Skeletal muscle tissue (tissue), 4 donors: ENCODE results near the gene OR4C6. TPM values are rescaled to one million over a fixed set of nuclear protein-coding genes. Genes with fewer than 3 reads are reported as not detected.

ENCODE experiments used
- H3K27ac ChIP-seq: one replicate; pipeline ENCODE4 v1.7.0; 2013; ENCODE audit warnings: mild to moderate bottlenecking, low read depth, low read length, inconsistent platforms
- H3K27me3 ChIP-seq, 3 donors: one replicate each; pipeline ENCODE4 v1.7.0; 2013; ENCODE audit warnings: low read length in 3 of 3; ENCODE audit not compliant: control insufficient read depth in 3 of 3, insufficient read depth in 3 of 3
- H3K36me3 ChIP-seq, 3 donors: one replicate each; pipeline ENCODE4 v1.7.0; 2013; ENCODE audit warnings: low read length in 3 of 3; ENCODE audit not compliant: control insufficient read depth in 3 of 3, insufficient read depth in 3 of 3
- H3K4me1 ChIP-seq, 3 donors: one replicate each; pipeline ENCODE4 v1.7.0; 2013; ENCODE audit warnings: low read length in 3 of 3, mild to moderate bottlenecking in 3 of 3; ENCODE audit not compliant: control insufficient read depth in 3 of 3, insufficient read depth in 3 of 3
- H3K4me3 ChIP-seq, 3 donors: one replicate each; pipeline ENCODE4 v1.7.0; 2013; ENCODE audit warnings: low read length in 3 of 3
- H3K9ac ChIP-seq, 3 donors: one replicate each; pipeline ENCODE4 v1.7.0; 2013; ENCODE audit warnings: low read length in 3 of 3, mild to moderate bottlenecking in 3 of 3, moderate library complexity in 2 of 3, low read depth in 1 of 3
- H3K9me3 ChIP-seq, 3 donors: one replicate each; pipeline ENCODE4 v1.7.0; 2013; ENCODE audit warnings: low read length in 3 of 3; ENCODE audit not compliant: control insufficient read depth in 3 of 3
- total RNA-seq: library from RNA; depleted of rRNA; stranded (reverse); fragments of >200 nt; gene quantifications from one replicate; pipeline ENCODE4 v1.2.3, GENCODE V29; 2014
- donor health status: Osteomylitis.

The OR4C6 gene
- not detected for total RNA-seq

GRCh38 chr11:55661901-55662300 is at the start of gene OR4C6:
TSS of gene OR4C6 (plus strand) at chr11:55662201. CDS start at chr11:55665167, 2,966 bp downstream.
- H3K4me3 ChIP-seq: no peak within 1 kb of the TSS
- no peaks in the 10 kb centered on the region for H3K36me3 ChIP-seq
- no peak within 1 kb of the TSS for H3K27ac ChIP-seq
- no peaks in the 10 kb centered on the region for H3K4me1 ChIP-seq
- no peaks in the 10 kb centered on the region for H3K27me3 ChIP-seq
- no peak within 1 kb of the TSS for H3K9ac ChIP-seq
- no peaks in the 10 kb centered on the region for H3K9me3 ChIP-seq

DNA sequence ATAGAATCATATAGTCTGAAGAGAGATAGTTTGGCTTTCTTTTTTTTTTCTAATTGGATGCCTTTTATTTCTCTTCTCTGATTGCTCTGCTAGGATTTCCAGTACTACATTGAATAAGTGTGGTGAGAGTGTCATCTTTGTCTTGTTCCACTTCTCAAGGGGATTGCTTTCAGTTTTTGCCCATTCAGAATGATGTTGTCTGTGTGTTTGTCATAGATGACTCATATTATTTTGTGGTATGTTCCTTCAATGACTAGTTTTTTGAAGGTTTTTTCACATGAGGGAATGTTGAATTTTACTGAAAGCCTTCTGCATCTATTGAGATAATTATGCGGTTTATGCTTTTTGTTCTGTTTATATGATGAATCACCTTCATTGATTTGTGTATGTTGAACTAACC is 37.5 kb upstream of the OR4C6 start:
- H3K27me3 ChIP-seq: no peaks in the 10 kb centered on the region
- peaks cover 0 to 3% (median 0%) of the 10 kb centered on the region in 3 donors for H3K9me3 ChIP-seq
- H3K4me3 ChIP-seq: no peak overlapping the region
- no peak overlapping the region for H3K9ac ChIP-seq
- H3K36me3 ChIP-seq: no peaks in the 10 kb centered on the region
- no peak overlapping the region for H3K27ac ChIP-seq
- no peaks in the 10 kb centered on the region for H3K4me1 ChIP-seq

DNA sequence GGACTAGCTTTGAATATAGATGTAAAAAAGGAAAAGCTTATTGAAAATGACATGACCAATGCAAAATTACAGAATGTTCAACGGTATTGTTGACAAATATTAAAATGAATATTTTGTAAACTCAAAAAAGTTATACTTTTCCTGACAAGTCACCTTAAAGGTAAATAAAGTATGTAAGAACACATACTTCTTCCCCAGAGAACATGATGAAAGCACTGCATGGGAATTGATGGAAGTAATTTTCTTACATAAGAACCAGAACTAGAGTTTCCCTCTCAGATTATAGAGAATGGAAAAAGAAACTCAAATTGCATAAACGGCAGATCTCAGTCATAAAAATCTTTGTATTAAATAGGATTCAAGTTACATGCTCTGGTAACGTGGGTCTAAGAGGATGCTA is 27.2 kb upstream of the OR4C6 start, which contains the start of gene OR4P4:
Gene OR4P4, plus strand, starts transcription at position 301 of the 400 bp plus-strand sequence.
- Histone ChIP-seq H3K9ac (no peak within 1 kb of the TSS), H3K4me3 (no peak within 1 kb of the TSS), H3K9me3 (no peaks in the 10 kb centered on the region), H3K36me3 (no peaks in the 10 kb centered on the region), H3K4me1 (no peaks in the 10 kb centered on the region), H3K27me3 (no peaks in the 10 kb centered on the region), H3K27ac (no peak within 1 kb of the TSS)

DNA sequence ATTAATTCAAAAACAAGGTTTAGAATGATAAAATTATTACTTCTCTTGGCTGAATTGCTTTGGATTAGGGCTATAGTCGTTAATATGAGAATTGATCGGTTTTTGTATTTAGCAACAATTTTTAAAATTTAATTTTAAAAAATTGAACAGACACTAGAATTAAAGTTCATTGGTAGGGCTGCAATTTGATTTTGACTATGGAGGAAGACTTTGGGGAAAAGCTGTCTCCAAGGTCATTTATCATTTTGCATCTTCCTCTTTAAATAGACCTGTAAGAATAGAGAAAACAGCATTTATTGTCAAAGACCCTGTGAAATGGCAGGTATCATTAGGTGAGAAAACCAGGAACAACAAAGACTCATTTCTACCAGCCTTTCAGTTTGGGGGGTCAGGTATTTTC is 14.0 kb upstream of the OR4C6 start, which contains the start of gene OR4S2:
Gene OR4S2, plus strand, starts transcription at position 301 of the 400 bp plus-strand sequence. CDS start 2,577 bp downstream, outside the sequence.
- Histone ChIP-seq H3K4me1 (no peaks in the 10 kb centered on the region), H3K27ac (no peak within 1 kb of the TSS), H3K36me3 (no peaks in the 10 kb centered on the region), H3K9ac (no peak within 1 kb of the TSS), H3K9me3 (peaks cover 0 to 2% (median 0%) of the 10 kb centered on the region in 3 donors), H3K27me3 (no peaks in the 10 kb centered on the region), H3K4me3 (no peak within 1 kb of the TSS)

- no peaks in the 10 kb centered on the region for H3K36me3 ChIP-seq
- H3K9me3 ChIP-seq: no peaks in the 10 kb centered on the region
- H3K4me1 ChIP-seq: no peaks in the 10 kb centered on the region
- H3K4me3 ChIP-seq: no peak overlapping the region
- H3K9ac ChIP-seq: no peak overlapping the region
- H3K27me3 ChIP-seq: no peaks in the 10 kb centered on the region
- H3K27ac ChIP-seq: no peak overlapping the region
These were observed 9.4 kb upstream of the OR4C6 start for GRCh38 chr11:55652560-55652959.

GRCh38 chr11:55655096-55655495 is 6.9 kb upstream of the OR4C6 start:
- Histone ChIP-seq H3K4me1 (no peaks in the 10 kb centered on the region), H3K9ac (no peak overlapping the region), H3K27me3 (no peaks in the 10 kb centered on the region), H3K9me3 (no peaks in the 10 kb centered on the region), H3K36me3 (no peaks in the 10 kb centered on the region), H3K27ac (no peak overlapping the region), H3K4me3 (no peak overlapping the region)

- Histone ChIP-seq H3K27ac (no peak overlapping the region), H3K4me1 (no peaks in the 10 kb centered on the region), H3K27me3 (no peaks in the 10 kb centered on the region), H3K9me3 (no peaks in the 10 kb centered on the region), H3K9ac (no peak overlapping the region), H3K36me3 (no peaks in the 10 kb centered on the region), H3K4me3 (no peak overlapping the region)
These were observed 3.9 kb upstream of the OR4C6 start for GRCh38 chr11:55658031-55658573.

DNA sequence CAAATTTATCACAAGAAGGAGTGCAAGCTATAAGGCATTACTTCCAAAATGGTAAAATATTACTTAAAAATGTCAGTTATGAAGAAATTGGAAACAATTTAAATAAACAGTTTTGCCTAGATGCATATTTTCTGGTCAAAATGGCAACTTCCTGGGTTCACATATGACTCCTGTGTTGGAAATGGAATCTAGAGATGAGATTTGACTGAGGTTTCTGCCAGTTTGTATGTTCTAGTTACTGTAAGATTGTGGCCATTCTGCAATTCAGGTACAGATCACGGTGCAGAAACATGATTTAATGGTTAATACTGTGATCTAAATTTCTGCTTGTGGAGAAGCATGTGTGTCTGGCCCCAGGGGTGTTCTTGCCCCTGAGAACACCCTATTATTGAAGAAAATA is 3.4 kb upstream of the OR4C6 start:
- Histone ChIP-seq H3K36me3 (no peaks in the 10 kb centered on the region), H3K27ac (no peak overlapping the region), H3K9ac (no peak overlapping the region), H3K4me3 (no peak overlapping the region), H3K27me3 (no peaks in the 10 kb centered on the region), H3K9me3 (no peaks in the 10 kb centered on the region), H3K4me1 (no peaks in the 10 kb centered on the region)

- Histone ChIP-seq H3K27me3 (no peaks in the 10 kb centered on the region), H3K27ac (no peak overlapping the region), H3K9ac (no peak overlapping the region), H3K4me3 (no peak overlapping the region), H3K4me1 (no peaks in the 10 kb centered on the region), H3K36me3 (no peaks in the 10 kb centered on the region), H3K9me3 (no peaks in the 10 kb centered on the region)
These were observed 7.4 kb downstream of the OR4C6 start for GRCh38 chr11:55669376-55669775.

DNA sequence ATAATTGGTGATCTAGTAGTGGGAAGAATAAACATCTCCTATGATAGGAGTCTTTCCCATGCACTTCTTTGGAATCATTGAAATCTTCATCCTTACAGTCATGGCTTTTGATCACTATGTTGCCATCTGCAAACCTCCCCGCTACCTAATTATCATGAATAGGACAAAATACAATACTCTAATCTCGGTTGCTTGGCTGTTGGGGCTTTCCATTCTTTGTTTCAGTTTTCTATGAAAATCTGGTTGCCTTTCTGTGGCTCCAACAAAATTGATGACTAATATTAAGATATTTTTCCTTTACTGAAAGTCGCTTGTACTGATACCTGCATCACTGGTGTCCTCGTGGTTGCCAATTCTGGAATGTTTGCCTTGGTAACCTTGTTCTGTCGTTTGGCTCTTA is 11.9 kb downstream of the OR4C6 start:
- H3K27ac ChIP-seq: no peak overlapping the region
- no peaks in the 10 kb centered on the region for H3K27me3 ChIP-seq
- H3K9me3 ChIP-seq: no peaks in the 10 kb centered on the region
- no peaks in the 10 kb centered on the region for H3K4me1 ChIP-seq
- H3K36me3 ChIP-seq: no peaks in the 10 kb centered on the region
- no peak overlapping the region for H3K4me3 ChIP-seq
- H3K9ac ChIP-seq: no peak overlapping the region
